Activated CD8-positive, alpha-beta memory T cell treated with anti-CD3 and anti-CD28 coated beads for 36 hours (primary cell): ENCODE measurements around the gene TAS2R60. TPM values are rescaled to one million over a fixed set of nuclear protein-coding genes. Genes with fewer than 3 reads are reported as not detected.

Experiments
- CTCF ChIA-PET: fragments of 350-600 bp; sonication (Branson Sonifier 250); formaldehyde crosslinking; loops from one replicate; lab custom pipeline; 2021; ENCODE audit warnings: antibody characterized with exemption; lab: Charles Lee
- POLR2A ChIA-PET: fragments of 350-600 bp; sonication (Branson Sonifier 250); formaldehyde crosslinking; loops from one replicate; lab custom pipeline; 2021; ENCODE audit warnings: antibody characterized with exemption; lab: Charles Lee
- total RNA-seq, 2 experiments: library from RNA; stranded (reverse); gene quantifications; one replicate each; pipeline ENCODE4 v1.2.3, GENCODE V29; 2021

TAS2R60 gene
- total RNA-seq, 2 experiments from 2014 or later: not detected

DNA sequence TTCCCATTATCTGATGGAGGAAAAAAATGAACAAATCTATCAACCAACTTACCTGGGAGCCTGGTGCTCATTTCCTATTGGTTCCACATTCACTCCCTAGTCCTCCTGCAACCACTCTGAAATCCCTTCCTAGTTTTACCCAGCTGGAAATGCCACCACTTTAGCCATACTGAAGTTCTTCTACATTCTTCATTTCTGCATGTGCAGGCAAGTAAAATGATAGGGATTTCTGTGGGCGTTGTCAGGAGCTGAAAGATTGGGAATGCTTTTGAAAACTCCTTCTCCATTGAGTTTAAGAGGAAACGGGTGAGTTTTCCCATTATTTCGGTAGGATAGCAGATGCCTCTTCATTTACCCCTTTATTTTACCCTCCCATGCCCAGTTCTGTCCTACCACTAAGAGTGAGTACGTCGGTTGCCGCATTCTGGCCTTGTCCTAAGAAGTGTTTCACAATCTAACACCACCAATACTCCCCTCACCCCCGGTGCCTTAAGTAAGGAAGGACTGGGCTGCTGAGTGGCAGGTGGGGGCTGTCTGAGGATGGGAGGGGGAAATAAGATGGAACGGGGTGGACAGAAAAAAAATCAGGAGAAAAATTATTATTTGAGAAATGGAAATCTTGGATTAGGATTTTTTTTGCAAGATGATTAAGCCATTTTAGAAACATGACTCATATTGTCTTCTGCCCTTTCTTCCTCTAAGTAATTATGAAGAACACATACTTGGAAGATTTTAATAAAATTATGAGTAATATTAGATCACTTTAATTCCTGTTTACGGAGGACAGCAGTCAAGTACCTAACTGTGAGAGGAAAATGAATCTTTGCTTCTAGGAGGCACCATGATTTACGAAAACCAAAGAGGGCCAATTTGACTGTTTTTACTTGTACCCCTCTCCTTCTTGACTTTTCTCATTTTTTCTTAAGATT is 13.2 kb upstream of the TAS2R60 start:
- POLR2A ChIA-PET: no interaction called here
- CTCF ChIA-PET: interaction anchor here (0.6 kb wide), 1 partner anchor 1852 kb away, joined by 3 read pairs; no protein-coding TSS in a partner anchor

DNA sequence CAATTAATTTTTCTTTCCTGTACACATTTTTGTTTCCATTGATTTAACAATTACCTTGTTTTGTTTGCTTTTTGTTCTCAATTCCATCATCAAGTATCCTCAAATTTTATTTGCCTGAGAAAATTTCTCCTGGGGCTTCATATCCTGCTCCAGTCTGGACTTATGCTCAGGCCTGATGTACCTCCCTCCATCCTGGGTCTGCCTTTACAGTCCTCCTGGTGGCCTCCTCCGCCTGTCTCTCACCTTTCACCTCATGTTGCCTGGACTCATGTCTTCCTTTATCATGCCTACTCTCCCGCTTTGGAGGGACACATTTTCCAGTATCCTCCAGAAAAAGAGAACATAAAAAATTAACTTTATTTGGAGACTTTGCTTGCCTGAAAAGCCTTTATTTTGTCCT is 12.1 kb upstream of the TAS2R60 start:
- POLR2A ChIA-PET: no interaction called here
- CTCF ChIA-PET: no interaction called here

DNA sequence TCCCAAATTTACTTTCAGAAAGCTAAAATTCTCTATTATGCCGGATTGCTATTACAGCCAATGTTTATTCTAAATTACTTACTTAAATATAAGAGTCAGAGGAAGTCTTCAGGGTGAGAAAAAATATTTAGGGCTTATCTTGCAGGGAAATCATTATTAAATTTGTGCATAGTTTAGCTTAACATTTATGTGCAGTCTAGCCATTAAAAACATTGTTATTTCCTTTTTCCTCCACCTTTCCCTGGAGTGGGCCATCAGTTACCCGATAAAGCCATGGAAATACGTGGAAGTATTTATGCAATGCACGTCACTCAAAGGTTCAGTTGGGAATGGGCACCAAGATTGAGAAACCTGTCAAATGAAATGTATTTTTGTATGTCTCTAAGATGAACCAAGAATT is 9.5 kb upstream of the TAS2R60 start:
- CTCF ChIA-PET: no interaction called here
- POLR2A ChIA-PET: no interaction called here

DNA sequence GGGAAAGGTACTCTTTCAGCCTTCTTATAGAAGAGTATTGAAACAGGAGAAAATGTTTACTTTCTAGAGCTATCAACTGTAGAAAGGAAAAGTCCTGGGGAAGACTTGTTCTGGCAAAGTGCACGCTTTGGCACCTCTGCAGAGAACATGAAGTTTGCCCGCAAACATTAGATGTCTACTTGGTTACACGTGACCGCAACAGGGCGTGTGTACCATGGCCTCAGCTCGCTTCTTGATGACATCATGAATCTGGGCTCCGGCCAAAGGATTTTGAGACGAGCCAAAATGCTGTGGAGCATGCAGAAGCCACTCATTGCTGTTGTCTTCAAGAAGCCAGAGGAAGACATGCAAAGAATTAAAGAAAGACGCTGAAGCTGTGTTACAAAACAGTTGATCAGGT is 8.6 kb upstream of the TAS2R60 start:
- ChIA-PET POLR2A (no interaction called here), CTCF (no interaction called here)

DNA sequence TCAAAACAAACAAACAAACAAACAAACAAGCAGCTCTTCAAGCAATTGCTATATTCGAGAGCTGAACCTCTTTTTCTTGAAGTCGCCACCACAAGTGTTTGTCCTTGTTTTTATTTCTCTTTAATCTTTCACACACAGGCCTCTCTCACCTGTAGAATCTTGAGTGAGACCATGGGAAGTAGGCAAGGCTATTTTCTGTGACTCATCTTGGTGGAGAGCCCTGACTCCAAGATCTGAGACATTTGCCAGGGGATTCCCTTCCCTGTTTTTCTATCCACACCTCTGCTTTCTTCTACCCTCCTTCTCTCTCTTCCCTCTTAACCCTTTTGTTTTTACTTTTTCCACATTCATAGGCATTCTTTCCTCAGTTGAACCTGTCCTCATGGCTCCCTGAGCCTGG is 8.0 kb upstream of the TAS2R60 start:
- POLR2A ChIA-PET: no interaction called here
- CTCF ChIA-PET: interaction anchor here (0.7 kb wide), 1 partner anchor 1453 kb away, joined by 3 read pairs; no protein-coding TSS in a partner anchor

DNA sequence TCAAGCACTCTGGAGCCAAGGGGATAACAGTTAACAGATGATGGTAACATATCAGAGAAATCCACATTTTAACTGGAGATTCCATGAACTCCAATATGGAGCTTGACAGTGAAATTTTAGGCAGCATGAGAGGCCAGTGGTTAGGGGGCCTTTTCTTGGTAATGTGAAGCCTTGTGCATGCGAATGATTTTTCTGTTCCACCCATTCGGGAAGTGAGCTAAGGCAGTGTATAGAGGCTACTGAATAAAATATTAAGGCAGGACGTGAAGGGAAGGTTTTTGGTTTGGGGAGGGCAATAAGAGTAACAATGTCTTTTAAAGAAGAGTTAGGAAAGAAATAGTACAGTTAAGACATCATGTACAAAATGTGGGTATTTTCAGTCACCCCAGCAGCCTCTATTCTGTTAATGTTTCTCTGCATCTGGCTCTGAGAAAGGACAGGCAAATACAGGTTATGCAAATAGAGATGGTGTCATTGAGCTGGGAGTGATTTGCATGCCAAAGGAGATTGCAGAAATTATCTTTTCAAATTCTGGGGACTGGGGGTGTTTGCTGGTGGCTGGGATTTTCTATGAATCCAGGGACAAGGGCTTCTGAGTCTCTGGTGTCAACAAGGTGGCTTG is 6.8 kb upstream of the TAS2R60 start:
- CTCF ChIA-PET: interaction anchor here (1.0 kb wide), 1 partner anchor 19 kb away, joined by 3 read pairs; no protein-coding TSS in a partner anchor

DNA sequence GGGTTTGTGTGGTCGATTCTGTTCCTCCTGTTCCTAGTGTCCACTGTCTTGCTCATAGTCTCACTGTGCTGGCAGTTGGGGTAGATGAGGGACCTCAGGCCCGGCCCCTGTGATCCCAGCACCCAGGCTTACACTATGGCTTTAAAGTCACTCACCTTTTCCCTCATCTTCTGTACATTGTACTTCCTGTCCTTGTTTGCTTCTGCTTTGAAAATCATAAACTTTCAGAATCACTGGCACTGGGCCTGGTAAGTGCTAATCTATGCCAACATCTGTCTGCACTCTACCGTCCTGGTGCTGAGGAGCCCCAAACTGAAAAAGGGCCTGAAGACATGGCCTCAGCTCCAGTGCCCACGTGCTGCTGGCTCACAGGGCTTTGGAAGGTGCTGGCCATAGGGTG is 5.7 kb upstream of the TAS2R60 start:
- POLR2A ChIA-PET: no interaction called here
- CTCF ChIA-PET: no interaction called here

More for the DNA sequence above, 6.8 kb upstream of the TAS2R60 start:
- POLR2A ChIA-PET: no interaction called here

DNA sequence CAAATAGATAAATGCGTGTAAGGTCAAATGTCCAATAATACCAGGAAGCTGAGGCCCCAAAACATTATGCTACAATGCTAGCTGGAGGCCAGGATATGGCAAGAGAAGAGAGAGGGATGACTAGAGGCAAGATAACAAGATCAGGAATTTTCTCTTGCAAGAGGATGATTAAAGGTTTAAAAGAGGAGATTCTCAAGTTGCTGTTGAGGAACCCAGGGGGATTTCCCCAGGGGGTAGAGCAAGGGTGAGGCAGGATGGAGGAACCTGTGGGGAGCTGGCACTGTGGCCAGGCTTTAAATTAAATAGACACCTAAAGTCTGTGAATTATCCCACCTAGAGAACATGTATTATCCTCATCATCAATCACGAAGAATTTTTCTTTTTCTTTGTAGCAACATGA is 3.4 kb upstream of the TAS2R60 start:
- ChIA-PET CTCF (no interaction called here), POLR2A (no interaction called here)

DNA sequence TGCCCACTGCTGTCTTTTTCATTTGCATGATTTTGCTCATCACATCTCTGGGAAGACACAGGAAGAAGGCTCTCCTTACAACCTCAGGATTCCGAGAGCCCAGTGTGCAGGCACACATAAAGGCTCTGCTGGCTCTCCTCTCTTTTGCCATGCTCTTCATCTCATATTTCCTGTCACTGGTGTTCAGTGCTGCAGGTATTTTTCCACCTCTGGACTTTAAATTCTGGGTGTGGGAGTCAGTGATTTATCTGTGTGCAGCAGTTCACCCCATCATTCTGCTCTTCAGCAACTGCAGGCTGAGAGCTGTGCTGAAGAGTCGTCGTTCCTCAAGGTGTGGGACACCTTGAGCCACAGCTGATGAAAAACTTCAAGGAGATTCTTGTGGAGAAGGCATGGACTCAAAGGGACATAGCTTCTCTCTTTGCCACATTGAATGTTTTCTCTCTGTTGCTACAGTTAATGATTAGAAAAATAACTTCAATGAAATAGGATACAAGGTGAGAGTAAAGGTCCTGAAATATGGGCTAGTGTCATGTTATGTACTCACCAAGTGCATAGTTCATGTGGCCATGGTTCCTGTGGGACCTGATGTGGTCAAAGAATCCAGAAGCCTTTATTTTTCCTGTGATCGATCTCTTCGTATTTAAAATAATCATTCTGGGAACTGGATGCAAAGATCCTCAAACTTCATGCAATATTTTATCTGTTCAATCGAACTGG is 970 bp downstream of the TAS2R60 start:
- CTCF ChIA-PET: no interaction called here
- POLR2A ChIA-PET: interaction anchor here (0.6 kb wide), 1 partner anchor 1604 kb away, joined by 3 read pairs; no protein-coding TSS in a partner anchor

DNA sequence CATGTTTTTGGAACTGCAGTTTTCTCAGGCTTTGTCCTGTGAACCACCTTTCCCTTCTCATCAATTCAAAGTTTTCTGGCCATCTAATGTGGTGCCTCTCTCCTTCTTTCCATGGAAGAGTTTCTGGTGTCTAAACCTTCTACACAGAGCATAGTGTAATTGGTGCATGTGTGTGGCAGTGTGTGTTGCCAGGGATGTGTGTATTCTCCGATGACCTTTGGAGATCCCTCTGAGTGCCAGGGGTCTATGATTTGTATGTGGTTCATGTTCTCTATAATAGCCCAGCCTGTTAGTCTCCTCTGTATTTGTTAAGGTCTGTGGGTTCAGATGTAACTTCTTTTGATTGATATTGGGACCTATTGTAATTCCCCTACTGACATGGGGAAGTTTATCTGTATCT is 1.5 kb downstream of the TAS2R60 start:
- CTCF ChIA-PET: no interaction called here
- POLR2A ChIA-PET: no interaction called here

DNA sequence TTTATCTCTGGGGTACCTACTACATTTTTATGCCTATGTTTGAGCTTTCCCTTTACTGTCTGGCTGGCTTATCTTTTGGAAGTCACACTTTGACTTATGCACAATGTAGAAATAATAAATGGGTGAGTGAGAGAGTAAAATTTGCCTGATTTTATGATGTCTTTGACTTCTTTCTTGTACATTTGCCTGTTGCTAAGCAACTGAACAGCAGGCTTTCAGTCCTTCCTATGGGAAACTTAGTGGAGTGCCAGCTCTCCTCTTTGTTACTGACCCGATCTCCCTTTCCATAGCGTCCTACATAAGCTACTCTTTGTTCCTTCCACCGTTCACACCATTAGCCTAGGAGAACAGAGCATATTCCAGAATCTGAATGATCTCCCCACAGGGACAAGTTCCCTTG is 4.2 kb downstream of the TAS2R60 start:
- POLR2A ChIA-PET: no interaction called here
- CTCF ChIA-PET: no interaction called here

DNA sequence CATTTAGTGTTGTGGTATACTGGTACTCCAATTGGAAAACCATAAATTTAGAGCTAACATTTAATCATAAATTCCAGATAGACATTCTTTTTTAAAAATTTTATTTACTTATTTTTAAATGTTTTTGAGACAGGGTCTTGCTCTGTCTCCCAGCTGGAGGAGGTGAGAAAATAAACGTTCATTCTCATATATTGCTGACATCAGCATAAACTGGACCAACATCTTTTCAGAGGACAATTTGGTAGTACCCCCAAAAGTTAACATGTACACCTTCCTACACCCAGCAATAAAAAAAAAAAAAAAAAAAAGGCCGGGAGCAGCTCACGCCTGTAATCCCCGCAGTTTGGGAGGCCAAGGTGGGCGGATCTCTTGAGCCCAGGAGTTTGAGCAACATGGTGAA is 5.2 kb downstream of the TAS2R60 start:
- POLR2A ChIA-PET: no interaction called here
- CTCF ChIA-PET: no interaction called here

DNA sequence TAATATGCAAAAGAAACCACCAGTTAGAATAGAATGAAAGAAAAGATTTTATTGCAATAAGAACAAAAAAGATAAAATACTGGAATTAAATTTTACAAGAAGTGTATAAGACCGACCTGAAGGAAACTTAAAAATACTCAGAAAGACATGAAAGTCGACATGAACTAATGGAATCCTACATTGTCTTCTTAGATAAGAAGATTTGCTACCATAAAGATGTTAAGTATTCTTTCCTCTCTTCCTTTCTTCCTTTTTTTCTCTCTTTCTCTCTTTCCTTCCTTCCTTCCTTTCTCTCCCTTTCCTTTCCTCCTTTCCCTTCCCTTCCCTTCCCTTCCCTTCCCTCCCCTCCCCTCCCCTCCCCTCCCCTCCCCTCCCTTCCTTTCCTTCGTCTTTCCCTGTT is 6.5 kb downstream of the TAS2R60 start:
- ChIA-PET POLR2A (no interaction called here), CTCF (no interaction called here)

DNA sequence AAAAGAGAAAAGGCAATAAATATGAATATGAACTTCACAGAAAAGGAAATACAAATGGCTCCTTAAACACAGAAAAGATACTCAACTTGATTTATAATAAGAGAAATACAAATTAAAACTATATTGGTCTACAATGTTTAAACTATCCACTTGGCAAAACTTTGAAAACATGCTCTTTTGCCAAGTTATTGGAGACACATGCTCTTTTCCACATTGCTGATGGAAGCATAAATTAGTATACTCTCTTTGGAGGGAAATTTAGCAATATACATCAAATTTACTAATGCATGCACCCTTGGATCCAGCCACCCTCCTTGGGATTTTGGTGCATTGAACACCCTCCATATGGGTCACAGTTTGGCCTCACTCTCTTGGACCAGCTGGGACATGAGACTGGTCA is 7.9 kb downstream of the TAS2R60 start:
- ChIA-PET POLR2A (no interaction called here), CTCF (no interaction called here)

DNA sequence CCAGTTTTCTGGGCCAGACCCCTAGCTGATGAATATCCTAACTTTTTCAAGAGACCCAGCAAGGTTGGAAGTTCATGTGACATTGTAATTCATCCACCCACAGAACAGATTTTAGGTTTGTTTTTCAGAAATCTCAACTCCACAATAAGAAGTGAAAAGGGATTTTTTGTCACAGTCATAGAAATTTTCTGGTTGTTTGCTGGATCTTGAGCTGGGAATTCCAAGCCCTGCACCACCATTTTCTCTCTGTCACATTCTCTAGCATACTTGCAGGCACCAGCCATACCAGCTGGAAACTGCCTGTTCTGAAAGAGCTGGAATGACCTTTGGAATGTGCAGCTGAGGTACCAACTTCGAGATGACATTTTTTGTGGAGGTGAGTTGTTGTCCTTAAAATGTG is 8.5 kb downstream of the TAS2R60 start:
- ChIA-PET POLR2A (no interaction called here), CTCF (no interaction called here)

DNA sequence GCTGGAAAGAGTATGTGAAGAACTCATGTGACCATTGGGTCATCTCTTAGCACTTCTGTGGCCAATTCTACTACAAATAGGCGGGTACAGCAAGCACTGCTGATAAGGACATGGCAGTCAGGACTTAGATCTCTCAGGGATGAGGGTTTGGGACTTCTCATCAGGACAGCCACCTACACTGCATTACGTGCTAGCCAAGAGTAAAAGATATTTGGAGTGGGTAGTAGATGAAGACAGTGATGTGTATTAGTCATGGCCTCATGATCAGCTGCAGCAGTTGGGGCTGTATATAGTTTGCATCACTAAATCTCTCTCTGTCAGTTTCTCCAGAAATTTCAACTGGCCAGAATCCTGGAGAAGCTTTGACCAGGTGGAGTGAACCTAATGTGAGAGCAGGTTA is 9.2 kb downstream of the TAS2R60 start:
- POLR2A ChIA-PET: no interaction called here
- CTCF ChIA-PET: no interaction called here

DNA sequence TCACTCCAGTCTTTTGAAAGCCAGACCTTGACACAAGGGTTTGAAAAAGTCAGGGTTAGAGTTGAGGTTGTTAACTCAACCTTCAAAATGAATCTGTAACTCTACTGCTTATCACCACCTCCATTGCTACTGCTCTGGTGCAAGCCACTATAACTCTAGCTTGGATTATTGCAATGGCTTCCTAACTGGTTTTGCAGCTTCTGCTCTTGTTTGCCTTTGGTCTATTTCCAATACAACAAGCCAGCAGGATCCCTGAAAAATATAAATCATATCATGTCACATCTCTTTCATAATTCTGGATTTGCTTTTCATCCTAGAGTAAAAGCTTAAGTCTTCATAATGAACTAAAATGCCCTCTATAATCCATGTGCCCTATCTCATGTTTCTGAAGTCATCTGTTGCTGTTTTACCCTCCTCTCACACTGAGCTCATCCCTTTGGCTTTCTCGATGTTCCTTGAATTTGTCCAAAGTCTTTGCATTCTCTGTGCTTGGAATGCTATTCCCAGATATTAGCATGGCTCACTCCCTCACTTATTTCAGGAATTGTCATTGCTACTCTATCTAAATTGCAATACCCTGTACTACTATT is 10.9 kb downstream of the TAS2R60 start:
- POLR2A ChIA-PET: no interaction called here
- CTCF ChIA-PET: interaction anchor here (0.9 kb wide), 1 partner anchor 15 kb away, joined by 3 read pairs; no protein-coding TSS in a partner anchor

DNA sequence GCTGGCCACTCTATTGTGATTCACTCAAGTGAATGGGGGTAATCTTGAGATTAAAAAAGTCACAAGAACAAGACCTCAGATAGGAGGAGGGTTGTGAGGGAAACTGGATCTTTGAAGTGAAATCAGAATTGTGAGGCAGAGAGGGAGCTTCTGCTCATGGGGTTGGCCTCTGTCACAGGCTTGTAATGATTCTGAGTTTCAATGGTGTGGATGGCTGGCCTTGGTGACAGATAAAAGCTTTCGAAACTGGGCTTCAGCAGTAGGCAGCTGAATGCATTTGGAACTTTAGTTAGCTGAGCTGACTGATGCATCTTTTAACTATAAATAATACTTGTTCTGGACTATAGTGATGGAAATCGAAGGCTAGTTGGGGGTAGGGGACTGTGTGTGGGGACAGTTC is 12.2 kb downstream of the TAS2R60 start:
- CTCF ChIA-PET: interaction anchor here (0.6 kb wide), 1 partner anchor 75 kb away, joined by 3 read pairs; no protein-coding TSS in a partner anchor
- POLR2A ChIA-PET: no interaction called here

DNA sequence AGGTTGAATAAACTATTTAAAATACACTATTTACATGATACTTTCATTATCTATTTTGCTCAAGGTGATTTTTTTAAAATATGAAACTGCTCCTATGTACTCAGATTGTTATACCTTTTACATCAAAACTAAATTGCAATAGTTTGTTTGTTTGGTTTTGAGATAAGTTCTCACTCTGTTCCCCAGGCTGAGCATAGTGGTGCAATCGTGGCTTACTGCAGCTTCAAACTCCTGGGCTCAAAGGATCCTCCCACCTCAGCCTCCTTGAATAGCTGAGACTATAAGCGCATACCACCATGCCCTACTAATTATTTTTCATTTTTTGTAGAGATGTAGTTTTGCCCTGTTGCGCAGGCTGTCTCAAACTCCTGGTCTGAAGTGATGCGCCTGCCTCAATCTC is 12.7 kb downstream of the TAS2R60 start:
- ChIA-PET POLR2A (no interaction called here), CTCF (interaction anchor here (0.6 to 0.8 kb wide), 2 partner anchors 57 to 76 kb away, joined by 3 read pairs; no protein-coding TSS in a partner anchor)
